WERI-Rb-1 (cell line): ENCODE measurements around the gene CHIC2.

Source experiments
- DNase-seq: peaks from one replicate; pipeline ENCODE4 v3.0.0-alpha.2; 2020
- H3K27ac ChIP-seq: fragments of 250-450 bp; sonication (Bioruptor Pico); 2 replicates; pipeline ENCODE4 v1.5.1; 2020; ENCODE audit warnings: mild to moderate bottlenecking, moderate library complexity
- H3K27me3 ChIP-seq: fragments of 250-450 bp; sonication (Bioruptor Pico); 2 replicates; pipeline ENCODE4 v1.5.1; 2021; ENCODE audit warnings: mild to moderate bottlenecking, low read depth, moderate library complexity; ENCODE audit not compliant: insufficient read depth, severe bottlenecking
- H3K36me3 ChIP-seq: fragments of 250-450 bp; sonication (Bioruptor Pico); 2 replicates; pipeline ENCODE4 v1.5.1; 2020; ENCODE audit warnings: mild to moderate bottlenecking, moderate library complexity
- H3K4me3 ChIP-seq: 2 replicates; pipeline ENCODE4 v1.5.1; 2011; ENCODE audit warnings: low read depth, mild to moderate bottlenecking, control low read depth, low read length
- H3K9me3 ChIP-seq: fragments of 250-450 bp; sonication (Bioruptor Pico); 2 replicates; pipeline ENCODE4 v1.5.1; 2021; ENCODE audit warnings: mild to moderate bottlenecking, moderate library complexity; ENCODE audit not compliant: severe bottlenecking
- CTCF ChIP-seq: IDR thresholded peaks from 2 replicates; pipeline ENCODE4 v1.5.1; 2011; ENCODE audit warnings: low read depth, mild to moderate bottlenecking, control low read depth, inconsistent platforms, low read length

Gene CHIC2

GRCh38 chr4:54095110-54095825 lies 30.9 kb upstream of the CHIC2 start:
- no peak overlapping the region for H3K4me3 ChIP-seq
- no peak for TF ChIP-seq CTCF
- no peaks in the 10 kb centered on the region for H3K9me3 ChIP-seq
- H3K27ac ChIP-seq, result no peak overlapping the region
- no peaks in the 10 kb centered on the region for H3K36me3 ChIP-seq
- H3K27me3 ChIP-seq, result peaks cover 99% of the 10 kb centered on the region
- DNase-seq, result no peak

DNA sequence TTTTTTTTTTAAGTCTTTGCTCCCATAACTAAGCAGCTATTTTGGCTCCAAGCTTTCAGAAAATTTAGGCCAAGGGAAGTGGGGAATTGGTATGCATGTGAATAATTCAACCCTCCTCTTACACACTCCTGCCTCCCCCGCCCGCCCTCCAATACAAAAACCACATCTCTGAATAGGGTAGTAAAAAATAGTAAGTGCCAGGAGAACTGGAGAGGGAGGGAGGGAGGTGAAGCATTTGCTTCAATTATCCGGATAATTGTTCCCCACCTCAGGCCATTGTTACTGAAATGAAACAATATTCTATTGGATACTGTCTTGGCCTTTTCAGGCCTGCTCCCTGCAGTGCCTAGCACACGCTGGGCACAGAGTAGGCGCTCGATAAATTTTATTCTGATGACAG lies 30.0 kb upstream of the CHIC2 start:
- no peak for TF ChIP-seq CTCF
- no peak overlapping the region for H3K4me3 ChIP-seq
- H3K9me3 ChIP-seq, result no peaks in the 10 kb centered on the region
- no peaks in the 10 kb centered on the region for H3K36me3 ChIP-seq
- H3K27me3 ChIP-seq, result peaks cover 91% of the 10 kb centered on the region
- no peak for DNase-seq
- no peak overlapping the region for H3K27ac ChIP-seq

- Histone ChIP-seq H3K27ac (no peak overlapping the region), H3K27me3 (peaks cover 85% of the 10 kb centered on the region)
Measured at GRCh38 chr4:54093324-54094240, 29.2 kb upstream of the CHIC2 start.

DNA sequence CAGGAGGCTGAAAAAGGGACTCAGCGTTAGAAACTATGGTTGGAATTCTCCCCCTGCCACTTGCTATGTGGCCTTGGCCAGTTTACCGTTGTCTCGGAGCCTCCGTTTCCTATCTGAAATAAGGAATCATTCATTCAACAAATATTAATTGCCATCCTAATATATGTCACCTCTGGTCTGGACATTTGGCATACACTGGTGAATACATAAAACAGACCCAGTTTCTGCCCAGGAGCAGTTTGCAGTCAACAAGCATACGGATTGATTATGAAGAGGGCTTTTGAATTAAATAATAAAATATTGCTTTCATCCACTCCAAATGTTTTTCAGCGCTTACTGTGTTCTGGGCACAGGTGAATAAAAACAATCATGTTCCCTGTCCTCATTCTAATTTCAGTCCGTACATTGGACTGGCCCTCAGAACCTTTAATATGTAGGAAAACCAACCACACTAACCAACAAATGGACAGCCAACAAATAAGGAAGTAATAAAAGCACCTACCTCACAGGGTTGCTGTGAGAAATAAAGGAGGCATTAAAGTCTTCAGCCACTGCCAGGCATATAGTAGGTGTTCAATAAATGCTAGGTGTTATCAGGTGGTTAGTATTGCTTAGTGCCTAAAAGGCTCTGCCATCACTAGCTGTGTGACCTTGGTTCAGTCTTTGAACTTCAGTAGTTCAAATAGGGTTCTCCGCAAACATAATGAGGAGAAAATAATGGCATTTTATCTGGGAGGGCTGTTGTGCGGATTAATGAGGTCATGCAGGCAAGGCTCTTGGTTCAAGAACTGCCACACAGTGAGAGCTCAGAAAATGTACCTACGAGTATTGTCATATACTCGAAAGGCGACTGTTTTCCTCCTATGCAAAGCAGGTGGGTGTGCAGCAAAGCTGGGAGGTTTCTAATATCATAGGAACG lies 28.3 kb upstream of the CHIC2 start:
- Histone ChIP-seq H3K27ac (no peak overlapping the region), H3K4me3 (peak overlapping the region; percentile 57), H3K36me3 (no peaks in the 10 kb centered on the region), H3K27me3 (peaks cover 82% of the 10 kb centered on the region), H3K9me3 (no peaks in the 10 kb centered on the region)
- no peak for DNase-seq
- TF ChIP-seq CTCF, result no peak

More at GRCh38 chr4:54093324-54094240, 29.2 kb upstream of the CHIC2 start:
- no peak for DNase-seq
- Histone ChIP-seq H3K36me3 (no peaks in the 10 kb centered on the region), H3K9me3 (no peaks in the 10 kb centered on the region), H3K4me3 (no peak overlapping the region)
- no peak for TF ChIP-seq CTCF

GRCh38 chr4:54091637-54092404 lies 27.4 kb upstream of the CHIC2 start:
- Histone ChIP-seq H3K27me3 (peaks cover 78% of the 10 kb centered on the region), H3K36me3 (no peaks in the 10 kb centered on the region), H3K27ac (no peak overlapping the region), H3K9me3 (no peaks in the 10 kb centered on the region), H3K4me3 (peak overlapping the region; percentile 57)
- TF ChIP-seq CTCF, result no peak
- DNase-seq, result peak; percentile 81
